ENCODE measurements around the gene ZNF90.
"Not testable (repeated sequence)": the region's sequence is repeated elsewhere in the genome, so short reads cannot be mapped to it uniquely, and the experiment has no call there.

The ZNF90 gene

DNA sequence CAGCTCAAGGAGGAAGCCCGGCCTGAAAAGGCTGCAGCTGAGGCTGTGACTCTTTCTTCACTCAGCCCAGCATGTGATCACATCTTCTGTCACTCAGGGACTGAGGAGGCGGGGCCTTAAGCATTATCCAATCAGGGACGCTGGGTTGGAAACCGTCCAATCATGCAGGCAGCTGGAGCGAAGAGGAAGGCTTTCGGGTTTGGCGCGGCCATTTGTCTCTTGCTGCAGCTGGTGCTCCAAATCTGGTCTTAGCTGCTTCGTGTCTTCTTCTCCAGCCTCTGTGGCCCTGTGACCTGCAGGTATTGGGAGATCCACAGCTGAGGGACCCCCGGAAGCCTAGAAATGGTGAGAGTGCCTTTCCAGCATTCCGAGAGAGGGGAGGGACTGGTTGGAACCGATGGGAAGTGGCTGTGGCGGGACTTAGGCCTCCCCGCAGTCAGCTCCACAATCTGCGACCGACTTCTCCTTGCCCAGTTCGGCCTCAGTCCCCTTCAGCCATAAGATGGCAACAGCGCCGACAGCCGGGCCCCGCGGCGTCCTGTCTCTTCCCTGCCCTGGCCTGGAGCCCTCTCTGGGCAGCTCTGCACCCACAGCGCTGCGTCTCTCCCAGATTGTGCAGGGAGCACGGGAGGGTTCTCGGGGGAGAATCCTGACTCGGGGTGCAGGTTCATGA, at the start of gene ZNF90:
Gene ZNF90 (plus strand): TSS at position 210 of the 673 bp plus-strand sequence. CDS start 133 bp downstream, at position 343.
- DNase-seq = peak; percentile 49 to 56

DNA sequence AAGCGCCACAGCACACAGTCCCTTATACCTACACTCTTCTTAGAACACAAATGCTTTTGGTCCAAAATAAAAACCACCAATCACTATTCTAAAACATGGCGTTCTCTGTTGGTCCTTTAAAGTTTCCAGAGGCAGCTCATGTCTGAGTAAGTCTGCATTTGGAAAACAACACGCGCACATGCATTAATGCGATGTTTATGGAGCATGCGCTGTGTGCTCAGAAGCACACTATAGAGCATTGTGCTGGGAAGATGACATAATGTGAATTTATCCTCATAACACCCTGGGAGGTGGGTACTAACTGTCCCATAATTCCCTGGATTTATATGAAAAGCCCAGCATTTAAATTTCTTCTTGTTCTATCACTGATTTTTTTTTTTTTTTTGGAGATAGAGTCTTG, 49.2 kb upstream of the ZNF90 start:
- no peak for DNase-seq

DNA sequence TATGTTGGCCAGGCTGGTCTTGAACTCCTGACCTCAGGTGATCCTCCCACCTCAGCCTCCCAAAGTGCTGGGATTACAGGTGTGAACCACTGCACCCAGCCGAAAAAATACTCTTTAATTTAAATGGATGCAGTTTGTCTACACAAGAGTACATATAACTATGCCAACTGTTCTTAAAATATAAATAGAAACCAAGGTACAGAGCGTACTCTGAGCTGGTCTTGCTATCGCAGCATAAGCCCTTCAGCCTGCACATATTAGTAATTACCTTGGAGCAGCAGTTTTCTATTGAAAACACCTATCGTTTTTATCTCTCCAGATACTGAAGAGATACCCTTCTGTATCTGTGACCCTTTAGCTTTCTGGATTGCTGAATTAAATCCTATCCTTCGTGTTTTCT, 41.9 kb upstream of the ZNF90 start:
- no peak for DNase-seq

DNA sequence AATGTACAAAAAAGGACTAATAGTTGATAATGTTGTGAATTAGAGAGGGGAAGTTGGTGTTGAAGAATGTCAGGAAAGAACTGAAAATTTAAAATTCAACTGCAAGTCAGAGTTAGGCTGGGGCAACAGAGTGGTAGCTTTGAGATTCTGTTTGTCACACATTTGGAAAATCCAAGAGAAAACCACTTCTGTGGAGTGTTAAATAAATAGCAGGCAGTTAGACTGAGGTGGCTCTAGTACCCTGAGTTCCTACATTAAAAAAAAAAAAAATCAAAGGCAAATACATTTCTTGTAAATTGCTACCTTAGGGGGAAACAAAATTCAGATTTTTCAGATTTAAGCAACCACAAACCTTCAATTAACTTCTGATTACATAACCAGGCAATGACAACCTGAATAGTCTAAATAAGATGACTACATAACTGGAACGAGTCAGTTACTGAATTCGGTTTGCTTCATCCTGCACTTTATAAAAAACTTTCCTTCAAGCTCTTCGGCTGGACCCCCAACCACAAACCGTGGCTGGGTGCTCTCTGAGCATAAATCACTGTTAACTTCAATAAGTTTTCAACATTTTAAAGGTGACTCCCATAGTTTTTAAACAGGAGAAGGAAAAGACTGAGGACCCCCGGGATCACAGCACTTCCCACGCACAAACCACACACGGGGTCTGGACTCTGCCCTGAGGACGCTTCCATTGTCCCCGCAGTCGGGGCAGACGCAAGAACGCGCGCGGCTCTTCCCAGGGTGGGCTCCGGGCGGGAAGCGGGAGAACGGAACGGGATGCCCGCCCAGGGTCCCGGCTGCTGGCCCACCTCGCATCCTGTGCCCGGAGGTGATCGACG, 39.2 kb upstream of the ZNF90 start:
- DNase-seq = no peak

DNA sequence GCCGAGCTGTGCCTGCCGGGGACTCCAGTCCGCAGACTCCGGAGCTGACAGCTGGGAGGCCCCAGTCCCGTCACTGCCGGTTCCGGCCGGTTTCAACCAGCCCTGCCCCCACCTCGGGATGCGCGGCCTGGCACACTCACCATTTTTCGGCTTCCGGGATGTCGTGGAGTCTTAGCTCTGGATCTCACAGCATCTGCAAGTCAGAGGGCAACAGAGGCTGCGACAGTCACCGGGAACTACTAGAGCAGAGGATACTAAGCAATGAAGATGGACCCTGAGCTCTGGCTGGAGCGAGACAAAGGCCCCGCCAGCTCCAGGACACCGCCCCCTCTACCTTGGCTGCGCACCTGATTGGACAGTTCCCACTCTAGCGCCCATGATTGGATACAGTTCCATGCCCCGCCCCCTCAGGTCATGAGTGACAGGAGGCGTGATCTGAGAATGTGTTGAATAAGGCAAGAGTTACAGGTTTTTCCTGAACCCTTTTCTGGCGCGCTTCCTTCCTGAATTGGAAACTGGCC, 38.5 kb upstream of the ZNF90 start, which contains the start of gene ZNF682:
Gene ZNF682 (minus strand): TSS at position 303 of the 521 bp plus-strand sequence. CDS start 160 bp downstream, at position 143.
- peak; percentile 95 to 96 for DNase-seq

DNA sequence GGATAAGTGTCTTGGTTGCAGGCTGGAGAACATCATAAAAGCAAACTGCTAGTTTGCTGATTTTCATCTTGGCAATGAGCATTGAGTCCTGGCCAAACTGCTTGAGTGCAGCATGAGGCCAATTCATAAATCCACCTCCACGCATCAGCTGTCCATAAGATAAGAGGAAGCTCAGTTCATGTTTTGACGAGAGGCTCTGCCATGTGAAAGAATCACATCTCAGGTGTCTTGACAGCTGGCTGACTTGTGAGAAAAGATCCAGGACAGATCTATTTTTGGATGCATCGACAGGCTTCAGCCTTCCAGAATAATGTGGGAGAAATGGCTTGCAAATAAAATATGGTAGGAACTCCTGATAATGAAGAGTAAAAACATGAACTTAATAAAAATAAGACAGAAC, 33.1 kb upstream of the ZNF90 start:
- no peak for DNase-seq

DNA sequence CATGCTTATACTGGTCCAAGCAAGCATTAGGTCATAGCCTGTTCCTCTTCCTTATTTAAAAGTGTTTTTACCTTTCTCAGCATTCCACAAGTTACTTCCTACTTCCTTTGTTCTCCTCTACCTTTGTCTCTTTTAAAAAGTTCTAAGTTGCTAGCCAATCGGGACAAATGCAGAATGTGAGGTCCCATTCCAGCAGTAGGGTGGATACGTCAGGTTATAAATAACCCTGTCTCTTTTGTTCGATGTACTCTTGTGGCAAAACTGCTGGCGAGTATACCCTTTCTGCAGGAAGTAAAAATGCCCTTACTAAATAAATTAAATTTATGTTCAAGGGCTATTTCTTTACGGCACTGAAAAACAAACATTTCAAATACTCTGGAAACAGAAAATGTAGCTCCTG, 32.1 kb upstream of the ZNF90 start:
- DNase-seq = not testable (repeated sequence)

DNA sequence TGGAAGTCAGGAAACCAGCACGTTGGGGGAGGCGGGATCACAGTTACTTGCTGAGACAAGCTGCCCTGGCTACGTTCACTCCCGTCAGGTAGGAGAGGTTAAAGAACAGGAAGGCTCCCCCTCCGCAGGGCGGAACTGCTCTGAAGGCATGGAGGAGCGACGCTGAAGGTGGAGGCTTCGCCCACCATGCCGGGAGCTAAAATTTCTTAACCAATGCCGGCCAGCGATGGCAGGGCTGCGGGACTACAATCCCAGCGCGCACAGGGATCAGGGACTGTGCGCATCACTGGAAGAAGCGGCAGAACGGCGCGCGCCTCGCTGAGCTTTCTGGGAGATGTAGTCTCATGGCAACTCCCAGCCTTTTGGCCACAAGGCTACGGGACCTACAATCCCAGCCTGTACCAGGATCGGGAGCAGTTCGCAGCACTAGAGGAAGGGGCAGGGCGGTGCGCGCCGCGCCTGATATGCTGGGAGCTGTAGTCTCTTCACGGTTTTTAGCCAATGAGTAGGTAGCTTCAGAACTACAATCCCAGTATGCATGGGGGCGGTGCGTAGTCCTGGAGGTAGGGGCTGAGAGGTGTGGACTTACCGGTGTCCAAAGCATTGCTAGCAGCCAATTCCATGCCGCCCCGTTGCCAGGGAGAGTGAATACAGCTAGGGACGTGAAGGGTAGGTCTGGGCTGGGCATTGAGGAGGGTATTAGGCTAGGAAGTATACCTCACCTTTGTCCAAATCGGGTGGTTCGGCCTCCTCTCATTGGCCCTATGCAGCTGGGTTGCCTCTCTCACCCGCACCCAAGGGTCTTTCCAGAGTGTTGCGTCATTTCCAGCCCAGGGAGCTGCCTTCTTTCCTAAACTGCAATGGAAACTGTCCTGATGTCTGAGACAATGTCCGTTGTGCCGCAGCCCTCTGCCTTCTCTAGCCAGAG, 25.7 kb upstream of the ZNF90 start:
- peak; percentile 89 to 94 for DNase-seq

DNA sequence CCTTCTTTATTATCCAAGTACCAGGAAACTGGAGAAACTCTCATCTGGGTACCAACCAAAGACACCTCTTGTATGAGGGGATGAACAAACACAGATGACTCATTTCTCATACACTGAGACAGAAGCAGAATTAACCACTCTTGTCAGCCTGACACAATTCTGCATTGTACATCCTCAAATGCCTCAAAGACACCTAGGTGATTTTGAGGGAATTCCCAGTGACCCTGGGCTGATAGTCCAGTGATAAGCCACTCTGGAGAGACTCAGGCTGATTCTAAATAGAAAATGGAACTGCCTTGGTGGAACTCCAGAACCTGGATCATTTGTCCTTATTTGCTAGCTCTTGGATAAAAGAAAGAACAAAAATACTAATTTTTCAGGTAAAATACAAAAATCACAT, 19.1 kb upstream of the ZNF90 start:
- not testable (repeated sequence) for DNase-seq

DNA sequence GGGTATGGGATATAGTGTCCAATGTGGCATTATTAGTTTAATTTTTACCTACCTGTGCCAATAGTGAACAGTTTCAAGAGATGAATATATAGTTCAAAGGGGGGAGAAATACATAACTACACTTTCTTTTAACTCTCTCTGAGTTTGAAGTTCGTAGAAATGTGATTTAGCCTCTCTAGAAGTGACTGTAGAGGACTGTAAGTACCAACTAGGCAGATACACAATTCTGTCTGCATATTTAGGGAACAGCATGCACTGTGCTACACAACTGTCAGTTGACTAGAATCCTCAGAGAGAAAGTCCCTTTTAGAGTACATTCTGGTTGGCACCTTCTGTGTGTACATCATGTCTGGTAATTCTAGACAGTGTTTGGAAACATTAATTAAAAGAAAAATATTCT, 17.5 kb upstream of the ZNF90 start:
- DNase-seq = no peak

DNA sequence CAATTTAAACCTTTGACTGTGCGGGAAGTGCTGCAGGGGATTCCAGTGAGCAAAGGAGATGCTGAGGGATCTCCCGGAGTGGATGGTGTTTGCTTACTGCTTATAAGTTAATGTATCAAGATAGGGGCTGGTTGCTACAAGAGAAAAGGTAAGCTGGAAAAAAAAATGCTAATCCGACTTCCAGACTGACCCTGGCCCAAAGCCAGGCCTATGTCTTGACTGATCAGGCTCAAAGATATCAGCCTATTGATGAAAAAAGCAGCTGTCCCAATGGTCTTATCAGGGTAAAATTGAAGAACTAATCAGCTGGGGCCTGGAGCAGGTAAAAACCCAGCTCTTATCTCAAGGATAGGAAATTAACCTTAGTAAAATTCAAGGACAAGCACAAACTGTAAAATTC, 10.9 kb upstream of the ZNF90 start:
- DNase-seq = no peak

DNA sequence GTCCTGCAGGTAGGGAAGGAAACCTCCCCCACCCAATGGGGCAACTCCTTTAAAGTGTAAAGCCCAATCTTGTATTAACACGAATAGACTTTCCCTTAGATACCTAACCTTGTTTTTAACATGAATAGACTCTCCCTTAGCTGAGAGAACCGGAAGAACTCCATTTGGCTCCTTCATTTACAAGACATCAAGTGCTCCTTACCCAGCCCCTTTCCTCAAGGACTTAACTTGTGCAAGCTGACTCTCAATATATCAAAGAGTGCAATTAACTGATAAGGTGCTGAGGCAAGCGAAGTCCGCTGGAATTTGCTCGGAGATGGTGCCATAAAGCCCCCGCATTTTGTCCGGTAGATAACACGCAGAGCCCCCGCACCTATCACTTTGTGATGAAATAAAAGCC, 9.9 kb upstream of the ZNF90 start:
- DNase-seq = no peak

DNA sequence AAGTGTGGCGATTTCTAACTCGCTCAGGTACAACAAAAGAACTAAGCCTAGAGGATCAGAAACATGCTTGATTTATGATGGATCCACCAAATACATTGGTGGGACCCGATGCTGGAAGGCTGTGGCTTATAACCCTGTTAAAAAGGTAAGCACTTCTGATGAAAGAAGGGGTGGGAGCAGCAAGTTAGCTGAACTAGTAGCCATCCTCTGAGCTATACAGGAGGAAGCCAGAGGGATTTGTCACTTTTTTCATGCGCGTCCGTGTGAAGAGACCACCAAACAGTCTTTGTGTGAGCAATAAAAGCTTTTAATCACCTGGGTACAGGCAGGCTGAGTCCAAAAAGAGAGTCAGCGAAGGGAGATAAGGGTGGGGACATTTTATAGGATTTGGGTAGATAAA, 9.2 kb upstream of the ZNF90 start:
- DNase-seq = not testable (repeated sequence)

DNA sequence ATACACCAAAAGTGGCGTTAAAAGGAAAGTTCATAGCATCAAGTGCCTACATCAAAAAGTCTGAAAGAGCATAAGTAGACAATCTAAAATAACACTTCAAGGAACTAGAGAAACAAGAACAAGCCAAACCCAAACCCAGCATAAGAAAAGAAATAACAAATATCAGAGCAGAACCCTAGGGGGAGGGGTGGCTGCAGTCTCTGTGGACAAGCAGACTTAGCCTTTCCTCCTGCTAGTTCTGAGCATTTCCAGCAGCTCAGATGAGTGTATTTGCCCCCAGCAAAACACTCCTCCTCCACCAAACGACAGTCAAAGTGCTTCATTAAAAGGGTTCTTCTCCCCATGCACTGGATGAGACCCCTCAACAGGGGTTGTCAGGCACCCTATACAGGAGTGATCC, 7.1 kb upstream of the ZNF90 start:
- no peak for DNase-seq

DNA sequence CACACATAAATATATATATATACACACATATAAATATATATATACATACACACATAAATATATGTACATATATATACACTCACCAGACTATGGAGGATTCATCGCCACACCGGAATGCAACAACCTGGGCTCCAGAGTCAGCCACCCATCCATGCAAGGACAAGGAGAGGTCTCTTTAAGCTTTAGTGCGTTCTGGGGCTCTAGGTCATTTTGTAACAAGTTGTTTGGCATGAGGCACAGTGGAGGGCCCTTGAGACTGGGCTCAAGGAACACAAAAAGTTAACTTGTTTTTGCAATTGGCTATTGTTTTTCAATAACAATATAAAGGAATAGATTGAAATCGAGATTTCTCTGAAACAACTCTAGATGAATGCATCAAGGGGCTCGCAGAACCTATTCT, 4.9 kb upstream of the ZNF90 start:
- DNase-seq = no peak

DNA sequence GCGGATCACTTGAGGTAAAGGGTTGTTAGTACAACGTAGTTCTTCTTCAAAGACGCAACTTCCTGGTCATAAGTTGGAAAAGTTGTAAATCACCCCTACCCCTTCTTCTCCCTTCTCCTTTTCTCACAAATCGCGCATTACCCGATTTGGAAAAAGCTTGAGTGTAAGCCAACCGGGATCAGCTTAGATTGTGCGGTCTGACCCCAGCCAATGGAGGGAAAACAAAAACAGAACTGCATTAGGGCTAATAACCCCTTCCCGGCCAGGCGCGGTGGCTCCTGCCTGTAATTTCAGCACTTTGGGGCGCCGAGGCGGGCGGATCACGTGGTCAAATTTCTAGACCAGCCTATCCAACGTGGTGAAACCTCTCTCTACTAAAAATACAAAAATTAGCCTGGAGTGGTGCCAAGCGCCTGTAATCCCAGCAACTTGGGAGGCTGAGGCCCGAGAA, 806 bp downstream of the ZNF90 start:
- no peak for DNase-seq

DNA sequence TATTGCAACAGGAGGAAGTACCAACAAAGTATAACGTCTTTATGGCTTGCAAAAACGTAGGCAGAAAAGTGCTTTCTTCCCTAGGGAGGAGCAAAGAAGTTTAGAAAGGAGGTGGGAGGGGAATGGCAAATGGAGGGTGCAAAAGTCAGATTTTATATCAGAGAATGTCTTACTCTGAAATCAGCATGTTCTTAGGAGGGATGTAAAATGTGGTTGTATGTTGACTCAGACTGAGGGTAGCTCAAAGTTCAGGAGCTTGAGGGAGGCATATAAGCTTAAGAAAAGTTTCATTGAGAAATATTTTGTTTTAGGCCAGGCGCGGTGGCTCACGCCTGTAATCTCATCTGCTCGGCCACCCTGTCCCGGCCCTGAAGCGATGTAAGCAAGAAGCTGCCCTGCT, 1.7 kb downstream of the ZNF90 start:
- no peak for DNase-seq

DNA sequence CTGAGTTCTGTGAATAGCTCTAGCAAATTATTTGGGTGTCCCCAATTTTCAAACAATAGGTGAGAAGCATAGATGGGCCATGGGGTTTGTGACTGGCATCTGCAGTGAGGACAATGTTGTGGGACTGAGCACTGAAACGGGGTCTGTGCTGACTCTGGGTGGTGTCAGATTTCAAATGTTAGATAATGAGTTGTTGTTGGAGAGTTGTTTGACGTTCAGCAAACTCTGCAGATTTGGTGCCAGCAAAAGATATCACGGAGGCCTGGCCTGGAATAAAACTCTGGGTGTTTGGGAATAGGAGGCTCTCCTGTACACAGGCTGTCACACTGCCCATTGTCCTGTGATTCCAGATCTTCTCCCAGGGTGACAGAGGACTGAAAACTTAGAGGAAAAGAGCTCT, 2.9 kb downstream of the ZNF90 start:
- DNase-seq = no peak

DNA sequence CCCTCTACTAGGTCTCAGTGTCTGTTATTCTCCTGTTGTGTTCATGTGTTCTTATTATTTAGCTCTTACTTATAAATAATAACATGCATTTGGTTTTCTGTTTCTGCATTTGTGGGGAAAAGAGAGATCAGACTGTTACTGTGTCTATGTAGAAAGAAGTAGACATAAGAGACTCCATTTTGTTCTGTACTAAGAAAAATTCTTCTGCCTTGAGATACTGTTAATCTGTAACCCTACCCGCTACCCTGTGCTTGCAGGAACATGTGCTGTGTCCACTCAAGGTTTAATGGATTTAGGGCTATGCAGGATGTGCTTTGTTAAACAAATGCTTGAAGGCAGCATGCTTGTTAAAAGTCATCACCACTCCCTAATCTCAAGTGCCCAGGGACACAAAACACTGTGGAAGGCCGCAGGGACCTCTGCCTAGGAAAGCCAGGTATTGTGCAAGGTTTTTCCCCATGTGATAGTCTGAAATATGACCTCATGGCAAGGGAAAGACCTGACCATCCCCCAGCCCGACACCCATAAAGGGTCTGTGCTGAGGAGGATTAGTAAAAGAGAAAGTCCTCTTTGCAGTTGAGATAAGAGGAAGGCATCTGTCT, 4.5 kb downstream of the ZNF90 start:
- not testable (repeated sequence) for DNase-seq

DNA sequence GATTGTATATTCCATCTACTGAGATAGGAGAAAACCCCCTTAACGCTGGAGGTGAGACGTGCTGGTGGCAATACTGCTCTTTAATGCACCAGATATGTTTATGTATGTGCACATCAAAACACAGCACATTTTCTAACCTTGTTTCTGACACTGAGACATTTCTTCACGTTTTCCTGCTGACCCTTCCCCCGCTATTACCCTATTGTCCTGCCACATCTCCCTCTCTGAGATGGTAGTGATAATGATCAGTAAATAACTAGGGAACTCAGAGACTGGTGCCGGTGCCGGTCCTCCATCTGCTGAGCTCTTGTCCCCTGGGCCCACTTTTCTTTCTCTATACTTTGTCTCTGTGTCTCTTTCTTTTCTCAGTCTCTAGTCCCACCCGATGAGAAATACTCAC, 5.1 kb downstream of the ZNF90 start:
- not testable (repeated sequence) for DNase-seq

DNA sequence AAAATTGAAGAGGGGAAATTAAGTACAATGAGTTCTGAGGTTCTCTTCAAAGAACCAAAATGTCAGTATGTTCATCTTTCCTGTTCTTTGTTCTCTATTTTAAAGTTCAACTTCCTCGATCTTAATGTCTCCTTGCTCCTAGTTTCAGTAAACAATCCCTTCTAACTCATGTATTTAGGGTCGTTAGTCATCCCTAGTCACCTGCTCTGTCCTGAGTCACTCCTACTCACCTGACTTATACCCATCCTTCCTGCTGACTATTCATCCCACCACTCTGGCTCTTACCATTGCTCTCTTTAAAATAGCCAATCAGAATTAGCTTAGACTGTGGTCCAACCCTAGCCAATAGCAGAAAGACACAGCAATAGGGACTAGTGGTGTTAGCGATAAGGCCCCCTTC, 24.3 kb downstream of the ZNF90 start:
- no peak for DNase-seq

DNA sequence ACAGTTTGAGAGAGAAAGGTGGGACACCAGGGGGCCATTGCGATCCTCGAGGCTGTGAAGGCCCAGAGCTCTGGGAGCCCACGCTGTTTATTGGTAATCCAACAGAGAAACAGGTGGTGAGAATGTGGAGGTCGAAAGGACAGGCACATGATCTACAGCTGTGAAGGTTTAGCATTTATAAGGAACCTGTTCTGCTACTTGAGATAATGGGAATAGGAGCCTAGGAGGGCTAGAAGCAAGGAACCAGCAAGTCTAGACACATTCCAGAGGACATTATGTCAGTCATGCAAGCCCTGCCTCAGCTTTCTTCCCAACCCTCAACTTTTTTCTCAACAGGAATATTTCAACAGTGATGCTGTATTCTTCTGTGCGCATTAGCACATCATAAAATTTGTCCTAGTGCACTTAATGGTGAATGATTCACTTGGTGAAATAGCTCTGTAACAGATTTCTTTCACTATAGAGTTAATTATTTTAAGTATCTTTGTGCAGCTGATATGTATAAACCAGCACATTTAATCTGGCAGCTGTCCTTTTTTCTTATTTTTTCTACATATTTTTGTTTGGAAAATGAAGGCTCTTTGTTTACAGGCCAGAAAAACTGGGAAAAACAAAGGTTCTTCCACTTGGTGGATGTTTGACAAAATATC, 25.4 kb downstream of the ZNF90 start:
- no peak for DNase-seq

Measured in NCI-H2081 (cell line).